Measurements from ENCODE around the gene ECM2. TPM values are rescaled to one million over a fixed set of nuclear protein-coding genes. Genes with fewer than 3 reads are reported as not detected.
A peak's percentile ranks its signal among the peaks of the same experiment; 100 is the strongest.

The ECM2 gene
- total RNA-seq, 1 experiment from 2014 or later, result not detected

DNA sequence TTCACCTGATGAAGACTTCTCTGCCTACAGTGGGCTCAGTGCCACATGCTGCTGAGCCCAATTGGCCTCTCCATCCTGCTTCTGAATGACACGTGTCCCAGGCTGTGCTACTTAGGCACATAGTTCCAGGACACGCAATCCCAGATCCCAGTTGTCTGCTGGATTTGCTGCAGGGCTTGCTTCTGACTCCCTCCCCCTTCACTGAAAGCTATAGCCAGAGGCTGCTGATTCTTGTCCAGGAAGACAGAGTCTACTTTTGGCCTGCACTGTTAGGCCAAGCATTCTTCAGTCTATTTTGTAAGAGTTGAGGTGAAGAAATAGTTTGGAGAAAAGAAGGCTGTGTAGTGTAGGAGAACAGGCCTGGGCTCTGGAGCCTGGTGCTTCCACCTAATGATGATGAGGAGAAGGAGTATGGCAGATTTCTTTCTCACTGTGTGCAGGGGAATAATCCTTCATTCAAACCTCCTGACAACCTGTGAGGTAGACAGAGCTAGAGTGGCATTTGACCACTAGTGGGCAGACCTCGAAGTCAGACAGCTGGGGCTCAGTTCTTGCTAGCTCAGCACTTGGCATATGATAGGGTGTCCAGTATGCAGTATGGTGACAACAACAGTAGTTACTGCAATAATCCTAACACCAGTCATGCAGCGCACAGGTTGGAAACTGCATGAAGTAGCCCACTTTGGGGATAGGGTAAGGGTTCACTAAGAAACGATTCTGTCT, 34.0 kb downstream of the ECM2 start:
- no peaks in the 10 kb centered on the region for H3K36me3 Mint-ChIP-seq (ENCODE audit: insufficient read depth in 1 of 3, low read depth in 3 of 3)
- no peaks in the 10 kb centered on the region for H3K9me3 Mint-ChIP-seq
- Histone ChIP-seq H3K4me2 (ENCODE audit: insufficient read depth, insufficient read length, low read length) (no peak overlapping the region), H2BK15ac (ENCODE audit: low read depth, low read length) (no peak overlapping the region), H3K4ac (ENCODE audit: low read depth, low read length) (no peak overlapping the region), H2AK5ac (ENCODE audit: insufficient read length, low read length) (no peak overlapping the region), H3K56ac (ENCODE audit: insufficient read length, low read depth, low read length) (no peak overlapping the region), H4K20me1 (ENCODE audit: control insufficient read depth, insufficient read depth, insufficient read length) (no peaks in the 10 kb centered on the region), H2BK5ac (ENCODE audit: insufficient read length, low read length) (no peak overlapping the region), H3K23me2 (ENCODE audit: insufficient read length, low read depth, low read length, poor library complexity, severe bottlenecking) (no peaks in the 10 kb centered on the region), H3K79me1 (ENCODE audit: insufficient read depth, low read depth, low read length, poor library complexity, severe bottlenecking) (no peaks in the 10 kb centered on the region), H4K8ac (replicated peaks; ENCODE audit: insufficient read length, low read depth, low read length) (no peak overlapping the region), H4K91ac (ENCODE audit: insufficient read length, low read depth, low read length) (no peak overlapping the region), H3K4me1 (ENCODE audit: insufficient read depth, low read length) (peaks cover 2% of the 10 kb centered on the region; the same call in 1 of the 2 replicates), H3K79me2 (ENCODE audit: insufficient read depth, low read length) (no peaks in the 10 kb centered on the region), H4K5ac (ENCODE audit: insufficient read length, low read depth, low read length) (no peak overlapping the region), H3K27me3 (ENCODE audit: insufficient read depth, low read length) (no peaks in the 10 kb centered on the region), H2BK12ac (ENCODE audit: insufficient read length, low read depth, low read length) (no peak overlapping the region), H2AFZ (ENCODE audit: low read length) (no peak overlapping the region), H2BK20ac (ENCODE audit: low read depth, low read length, poor library complexity, severe bottlenecking) (no peak overlapping the region), H3T11ph (ENCODE audit: low read length) (no peak overlapping the region), H3K14ac (ENCODE audit: insufficient read depth, low read length) (no peak overlapping the region), H3K27ac (ENCODE audit: insufficient read length, low read depth, low read length) (no peak overlapping the region), H3K23ac (ENCODE audit: insufficient read length, low read depth, low read length) (no peak overlapping the region), H3K9ac (ENCODE audit: extremely low read depth, insufficient read length, low read length) (no peak overlapping the region), H3K18ac (ENCODE audit: insufficient read length, low read depth, low read length) (no peak overlapping the region), H2BK120ac (ENCODE audit: low read depth, low read length, poor library complexity, severe bottlenecking) (no peak overlapping the region), H3K9me3 (ENCODE audit: control insufficient read depth, low read depth, low read length) (no peaks in the 10 kb centered on the region)
- peak; percentile 72 for TF ChIP-seq CTCF (conservative IDR thresholded peaks at IDR 0.05)
- no peak for DNase-seq
- no CpG with 5 or more reads among the region's 5 CpGs for WGBS (ENCODE audit: extremely low coverage, insufficient read length, low lambda C conversion rate)
- no peak overlapping the region; a peak in 1 of 7 replicates for H3K27ac Mint-ChIP-seq
- H3K4me3 Mint-ChIP-seq, result no peak overlapping the region
- no peaks in the 10 kb centered on the region for H3K27me3 Mint-ChIP-seq (ENCODE audit: low read depth)
- H3K4me1 Mint-ChIP-seq, result peaks cover 9 to 20% of the 10 kb centered on the region in 2 experiments
